ENCODE measurements around the gene CEBPA. TPM values are rescaled to one million over a fixed set of nuclear protein-coding genes. Genes with fewer than 3 reads are reported as not detected.
A peak's percentile ranks its signal among the peaks of the same experiment; 100 is the strongest.

The CEBPA gene
- total RNA-seq, 2 experiments from 2014 or later: 2.1 to 2.5 TPM

DNA sequence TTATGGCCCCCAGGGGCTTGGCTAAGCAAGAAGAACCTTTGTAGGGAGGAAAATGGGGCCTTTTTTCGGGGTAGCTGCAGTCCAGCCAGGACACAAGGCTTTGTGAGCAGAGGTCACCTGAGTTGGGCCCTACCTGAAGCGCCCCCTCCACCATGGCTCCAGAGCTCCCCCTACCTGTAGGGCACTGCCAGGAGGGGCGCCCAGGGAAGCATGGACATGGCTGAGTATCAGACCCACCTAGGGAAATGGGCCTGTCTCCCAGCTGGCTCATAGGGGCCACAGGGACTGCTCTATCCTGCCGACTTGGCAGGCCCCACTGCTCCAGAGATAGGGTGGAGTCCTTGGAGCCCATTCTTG lies 9.0 kb upstream of the CEBPA start:
- Histone ChIP-seq H3K9me3 (ENCODE audit: low read length) (no peaks in the 10 kb centered on the region; the same call in 1 of the 2 replicates), H3K4me3 (ENCODE audit: low read depth, low read length, poor library complexity, severe bottlenecking) (no peak overlapping the region), H2AFZ (ENCODE audit: low read length) (no peak overlapping the region), H3K4me1 (ENCODE audit: insufficient read depth, low read length, poor library complexity, severe bottlenecking) (peaks cover 5% of the 10 kb centered on the region), H3K27ac (ENCODE audit: low read depth, low read length, poor library complexity, severe bottlenecking) (no peak overlapping the region), H3K36me3 (ENCODE audit: insufficient read depth, low read length) (no peaks in the 10 kb centered on the region), H3K79me2 (ENCODE audit: insufficient read depth, low read depth, low read length) (no peaks in the 10 kb centered on the region), H3K9me2 (ENCODE audit: insufficient read depth, low read length) (no peaks in the 10 kb centered on the region), H4K20me1 (ENCODE audit: insufficient read depth, low read length) (no peaks in the 10 kb centered on the region), H3K4me2 (ENCODE audit: low read length) (no peak overlapping the region)
- intact Hi-C loops (cut with micrococcal nuclease; ENCODE audit: unreplicated experiment): no loop called here
- CTCF ChIA-PET (ENCODE audit: unreplicated experiment): no interaction called here
- no peak for DNase-seq (ENCODE audit: low spot score)
- TF ChIP-seq, protein P1, sequence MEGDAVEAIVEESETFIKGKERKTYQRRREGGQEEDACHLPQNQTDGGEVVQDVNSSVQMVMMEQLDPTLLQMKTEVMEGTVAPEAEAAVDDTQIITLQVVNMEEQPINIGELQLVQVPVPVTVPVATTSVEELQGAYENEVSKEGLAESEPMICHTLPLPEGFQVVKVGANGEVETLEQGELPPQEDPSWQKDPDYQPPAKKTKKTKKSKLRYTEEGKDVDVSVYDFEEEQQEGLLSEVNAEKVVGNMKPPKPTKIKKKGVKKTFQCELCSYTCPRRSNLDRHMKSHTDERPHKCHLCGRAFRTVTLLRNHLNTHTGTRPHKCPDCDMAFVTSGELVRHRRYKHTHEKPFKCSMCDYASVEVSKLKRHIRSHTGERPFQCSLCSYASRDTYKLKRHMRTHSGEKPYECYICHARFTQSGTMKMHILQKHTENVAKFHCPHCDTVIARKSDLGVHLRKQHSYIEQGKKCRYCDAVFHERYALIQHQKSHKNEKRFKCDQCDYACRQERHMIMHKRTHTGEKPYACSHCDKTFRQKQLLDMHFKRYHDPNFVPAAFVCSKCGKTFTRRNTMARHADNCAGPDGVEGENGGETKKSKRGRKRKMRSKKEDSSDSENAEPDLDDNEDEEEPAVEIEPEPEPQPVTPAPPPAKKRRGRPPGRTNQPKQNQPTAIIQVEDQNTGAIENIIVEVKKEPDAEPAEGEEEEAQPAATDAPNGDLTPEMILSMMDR (conservative IDR thresholded peaks at IDR 0.05; ENCODE audit: low read length): peak; percentile 60
- TF ChIP-seq EZH2phosphoT487 (IDR thresholded peaks at IDR 0.05; ENCODE audit: borderline replicate concordance, low read depth, low read length): no peak
- POLR2A ChIA-PET: no interaction called here
- no TSS peak for BruUV-seq (replicated peaks)

DNA sequence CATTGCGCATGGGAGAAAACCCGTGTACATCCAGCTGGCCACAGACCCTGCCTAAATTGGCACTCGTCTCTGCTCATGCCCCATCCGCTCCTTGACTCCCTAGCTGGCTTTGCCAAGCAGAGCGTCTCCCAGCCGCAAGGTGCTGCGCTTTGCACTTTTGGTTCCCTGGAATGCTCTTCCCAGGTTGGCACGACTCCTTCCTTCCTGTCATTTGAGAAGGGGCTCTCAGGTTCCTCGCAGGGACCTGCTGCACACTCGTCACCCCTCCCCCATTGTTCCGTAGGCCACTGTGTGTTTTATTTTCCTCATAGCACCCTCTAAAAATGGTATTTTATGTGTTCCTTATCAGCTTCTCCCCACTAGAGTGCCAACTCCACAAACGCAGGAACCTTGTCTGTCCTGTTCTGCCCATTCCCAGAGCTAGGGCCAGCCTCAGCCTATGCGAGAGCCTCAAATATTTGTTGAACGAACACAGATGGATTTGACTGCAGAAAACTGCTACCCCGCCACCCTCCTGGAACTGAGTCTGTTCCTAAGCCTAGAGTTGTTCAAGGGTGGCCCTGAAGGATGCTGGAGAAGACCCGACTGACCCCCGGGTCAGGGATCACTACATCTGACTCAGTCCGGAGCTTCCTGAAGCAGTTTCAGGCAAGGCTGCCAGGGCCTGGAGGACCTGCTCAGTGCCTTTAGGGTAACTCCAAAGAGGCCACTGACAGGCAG lies 8.4 kb upstream of the CEBPA start:
- ChIA-PET CTCF (ENCODE audit: unreplicated experiment) (no interaction called here), POLR2A (no interaction called here)
- TF ChIP-seq, protein P1 (conservative IDR thresholded peaks at IDR 0.05; ENCODE audit: low read length): no peak
- TF ChIP-seq EZH2phosphoT487 (IDR thresholded peaks at IDR 0.05; ENCODE audit: borderline replicate concordance, low read depth, low read length): no peak
- no peaks in the 10 kb centered on the region for H4K20me1 ChIP-seq (ENCODE audit: insufficient read depth, low read length)
- no peaks in the 10 kb centered on the region; the same call in 1 of the 2 replicates for H3K9me3 ChIP-seq (ENCODE audit: low read length)
- H3K79me2 ChIP-seq (ENCODE audit: insufficient read depth, low read depth, low read length): no peaks in the 10 kb centered on the region
- no peak overlapping the region for H3K27ac ChIP-seq (ENCODE audit: low read depth, low read length, poor library complexity, severe bottlenecking)
- no peak for DNase-seq (ENCODE audit: low spot score)
- no TSS peak for BruUV-seq (replicated peaks)
- no peak overlapping the region for H3K4me3 ChIP-seq (ENCODE audit: low read depth, low read length, poor library complexity, severe bottlenecking)
- intact Hi-C loops (cut with micrococcal nuclease; ENCODE audit: unreplicated experiment): no loop called here
- no peaks in the 10 kb centered on the region for H3K36me3 ChIP-seq (ENCODE audit: insufficient read depth, low read length)
- no peak overlapping the region for H3K4me2 ChIP-seq (ENCODE audit: low read length)
- no peaks in the 10 kb centered on the region for H3K9me2 ChIP-seq (ENCODE audit: insufficient read depth, low read length)
- H2AFZ ChIP-seq (ENCODE audit: low read length): no peak overlapping the region
- peaks cover 5% of the 10 kb centered on the region for H3K4me1 ChIP-seq (ENCODE audit: insufficient read depth, low read length, poor library complexity, severe bottlenecking)

DNA sequence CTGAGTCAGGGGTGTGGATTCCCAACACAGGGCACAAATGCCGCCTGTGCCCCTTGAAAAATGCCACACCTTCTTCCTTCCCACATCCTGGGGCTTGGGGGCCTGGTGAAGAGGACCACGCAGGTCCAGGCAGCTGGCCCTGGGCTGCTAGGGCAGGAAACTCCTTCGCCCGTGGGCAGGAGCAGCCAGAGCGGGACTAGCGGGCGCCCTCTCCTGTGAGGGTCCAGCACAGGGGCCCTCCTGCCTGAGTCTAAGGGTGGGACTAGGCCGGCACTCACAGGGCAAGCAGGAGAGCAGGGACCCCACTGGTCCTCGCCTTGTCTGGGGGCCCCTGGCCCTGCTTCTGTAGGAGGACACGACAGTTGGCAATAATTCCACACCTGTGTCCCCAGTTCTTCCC lies 7.5 kb upstream of the CEBPA start:
- H3K4me1 ChIP-seq (ENCODE audit: insufficient read depth, low read length, poor library complexity, severe bottlenecking): peaks cover 5% of the 10 kb centered on the region
- no peak for DNase-seq (ENCODE audit: low spot score)
- H3K9me2 ChIP-seq (ENCODE audit: insufficient read depth, low read length): no peaks in the 10 kb centered on the region
- no peaks in the 10 kb centered on the region for H4K20me1 ChIP-seq (ENCODE audit: insufficient read depth, low read length)
- H3K27ac ChIP-seq (ENCODE audit: low read depth, low read length, poor library complexity, severe bottlenecking): no peak overlapping the region
- ChIA-PET CTCF (ENCODE audit: unreplicated experiment) (no interaction called here), POLR2A (no interaction called here)
- no TSS peak for BruUV-seq (replicated peaks)
- H3K4me3 ChIP-seq (ENCODE audit: low read depth, low read length, poor library complexity, severe bottlenecking): no peak overlapping the region
- TF ChIP-seq, protein P1 (conservative IDR thresholded peaks at IDR 0.05; ENCODE audit: low read length): no peak
- TF ChIP-seq EZH2phosphoT487 (IDR thresholded peaks at IDR 0.05; ENCODE audit: borderline replicate concordance, low read depth, low read length): no peak
- no peak overlapping the region for H3K4me2 ChIP-seq (ENCODE audit: low read length)
- no peaks in the 10 kb centered on the region for H3K36me3 ChIP-seq (ENCODE audit: insufficient read depth, low read length)
- intact Hi-C loops (cut with micrococcal nuclease; ENCODE audit: unreplicated experiment): no loop called here
- no peak overlapping the region for H2AFZ ChIP-seq (ENCODE audit: low read length)
- H3K79me2 ChIP-seq (ENCODE audit: insufficient read depth, low read depth, low read length): no peaks in the 10 kb centered on the region
- no peaks in the 10 kb centered on the region; the same call in 1 of the 2 replicates for H3K9me3 ChIP-seq (ENCODE audit: low read length)

Measured in OCI-LY7 (cell line).